ENCODE data around the gene HPSE2.

GRCh38 chr10:99013885-99014284 lies 221.8 kb downstream of the HPSE2 start:
- TF ChIP-seq, protein P1, sequence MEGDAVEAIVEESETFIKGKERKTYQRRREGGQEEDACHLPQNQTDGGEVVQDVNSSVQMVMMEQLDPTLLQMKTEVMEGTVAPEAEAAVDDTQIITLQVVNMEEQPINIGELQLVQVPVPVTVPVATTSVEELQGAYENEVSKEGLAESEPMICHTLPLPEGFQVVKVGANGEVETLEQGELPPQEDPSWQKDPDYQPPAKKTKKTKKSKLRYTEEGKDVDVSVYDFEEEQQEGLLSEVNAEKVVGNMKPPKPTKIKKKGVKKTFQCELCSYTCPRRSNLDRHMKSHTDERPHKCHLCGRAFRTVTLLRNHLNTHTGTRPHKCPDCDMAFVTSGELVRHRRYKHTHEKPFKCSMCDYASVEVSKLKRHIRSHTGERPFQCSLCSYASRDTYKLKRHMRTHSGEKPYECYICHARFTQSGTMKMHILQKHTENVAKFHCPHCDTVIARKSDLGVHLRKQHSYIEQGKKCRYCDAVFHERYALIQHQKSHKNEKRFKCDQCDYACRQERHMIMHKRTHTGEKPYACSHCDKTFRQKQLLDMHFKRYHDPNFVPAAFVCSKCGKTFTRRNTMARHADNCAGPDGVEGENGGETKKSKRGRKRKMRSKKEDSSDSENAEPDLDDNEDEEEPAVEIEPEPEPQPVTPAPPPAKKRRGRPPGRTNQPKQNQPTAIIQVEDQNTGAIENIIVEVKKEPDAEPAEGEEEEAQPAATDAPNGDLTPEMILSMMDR (IDR thresholded peaks at IDR 0.05 in 4 of 5, conservative IDR thresholded peaks at IDR 0.05 in 1 of 5), result no peak
- no peak for TF ChIP-seq POLR2A (IDR thresholded peaks at IDR 0.05)

Measured in gastrocnemius medialis (tissue), 4 donors.